SH-SY5Y (cell line): ENCODE measurements around the gene SNTN.

Source experiments
- GATA2 ChIP-seq: IDR thresholded peaks from 2 replicates; pipeline ENCODE4 v1.6.1; 2011; ENCODE audit warnings: mild to moderate bottlenecking, low read depth, low read length
- GATA3 ChIP-seq: IDR thresholded peaks from 2 replicates; pipeline ENCODE4 v1.6.1; 2011; ENCODE audit warnings: low read depth, mild to moderate bottlenecking, low read length, moderate library complexity

DNA sequence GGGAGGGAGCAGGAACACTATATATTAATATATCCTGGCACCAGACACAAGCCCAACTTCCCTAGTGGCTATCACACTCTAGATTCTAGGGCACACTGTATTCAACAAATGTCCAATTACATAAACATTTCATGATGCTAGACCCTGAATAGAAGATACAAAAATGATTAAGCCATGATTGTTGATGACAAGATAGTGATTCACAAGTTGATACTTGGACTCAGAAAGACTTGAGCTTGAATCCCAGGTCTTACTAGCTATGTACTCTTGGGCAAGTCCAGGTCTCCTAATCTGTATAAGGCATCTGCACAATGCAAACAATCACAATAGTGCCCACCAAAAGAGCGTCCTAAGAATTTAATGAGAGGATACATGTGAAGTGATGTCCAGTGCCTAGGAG is 10.0 kb upstream of the SNTN start:
- no peak for TF ChIP-seq GATA2
- no peak for TF ChIP-seq GATA3
